H1 (cell line): ENCODE results near the gene ZRANB2. TPM values are rescaled to one million over a fixed set of nuclear protein-coding genes. Genes with fewer than 3 reads are reported as not detected.

Source experiments
- CTCF ChIA-PET: fragments of 300-600 bp; sonication (Branson Sonifier 250); formaldehyde crosslinking; loops from one replicate; lab custom pipeline; 2021; ENCODE audit not compliant: partially characterized antibody; lab: Charles Lee
- POLR2A ChIA-PET: fragments of 300-600 bp; sonication (Branson Sonifier 250); formaldehyde crosslinking; loops from one replicate; lab custom pipeline; 2021; ENCODE audit warnings: inconsistent platforms; ENCODE audit not compliant: partially characterized antibody; lab: Charles Lee
- DNase-seq, 2 experiments: peaks; one replicate each; pipeline versions ENCODE4 v3.0.0 to v3.0.0-alpha.2; 2010 to 2022; ENCODE audit warnings: low spot score in 2 of 2, low read depth in 1 of 2, mixed read lengths in 1 of 2
- FAIRE-seq: peaks from 2 replicates; lab custom pipeline; 2011; peaks lifted over from hg19 to GRCh38; lab: Jason Lieb, UNC
- H2AFZ ChIP-seq: 2 replicates; pipeline ENCODE4 v1.8.1; 2012; ENCODE audit warnings: low read length, inconsistent platforms
- H2AK5ac ChIP-seq: 2 replicates; pipeline ENCODE4 v1.6.1; 2013; ENCODE audit warnings: low read depth, low read length
- H2BK120ac ChIP-seq: replicated peaks from 2 replicates; pipeline ENCODE3; 2013; ENCODE audit warnings: low read depth, low read length, inconsistent platforms
- H2BK12ac ChIP-seq: 2 replicates; pipeline ENCODE4 v1.6.1; 2013; ENCODE audit warnings: low read depth, low read length
- H2BK15ac ChIP-seq: 2 replicates; pipeline ENCODE4 v1.6.1; 2013; ENCODE audit warnings: low read length
- H2BK20ac ChIP-seq: 2 replicates; pipeline ENCODE4 v1.6.1; 2013; ENCODE audit warnings: low read length
- H2BK5ac ChIP-seq: 2 replicates; pipeline ENCODE4 v1.6.1; 2013; ENCODE audit warnings: low read depth, low read length
- H3K14ac ChIP-seq: 2 replicates; pipeline ENCODE4 v1.6.1; 2013; ENCODE audit warnings: inconsistent platforms; ENCODE audit not compliant: insufficient read length
- H3K18ac ChIP-seq: 2 replicates; pipeline ENCODE4 v1.6.1; 2013; ENCODE audit warnings: low read length; ENCODE audit errors: extremely low read depth
- H3K23ac ChIP-seq: 2 replicates; pipeline ENCODE4 v1.6.1; 2013; ENCODE audit warnings: inconsistent platforms; ENCODE audit not compliant: insufficient read length
- H3K23me2 ChIP-seq: 2 replicates; pipeline ENCODE4 v1.6.1; 2013; ENCODE audit warnings: low read depth, low read length
- H3K27ac ChIP-seq: 2 replicates; pipeline ENCODE4 v1.6.1; 2011; ENCODE audit warnings: low read depth, low read length, inconsistent platforms
- H3K27me3 ChIP-seq, 4 experiments: replicated peaks in 1 of 4; 1 replicate in 1 of 4; 2 replicates in 3 of 4; pipeline versions ENCODE4 v1.6.1 to v1.8.1; 2011 to 2013; ENCODE audit warnings: low read length in 3 of 4, mild to moderate bottlenecking in 3 of 4, inconsistent platforms in 2 of 4, mixed read lengths in 2 of 4, moderate library complexity in 1 of 4; ENCODE audit not compliant: control insufficient read depth in 3 of 4, insufficient read depth in 3 of 4; ENCODE audit errors: extremely low read depth in 1 of 4
- H3K36me3 ChIP-seq, 4 experiments: 2 replicates each; pipeline versions ENCODE4 v1.6.1 to v1.8.1; 2011 to 2013; ENCODE audit warnings: mild to moderate bottlenecking in 4 of 4, low read length in 3 of 4, moderate library complexity in 2 of 4, control low read depth in 1 of 4, inconsistent platforms in 1 of 4; ENCODE audit not compliant: insufficient read depth in 4 of 4, control insufficient read depth in 2 of 4
- H3K4ac ChIP-seq: replicated peaks from 2 replicates; pipeline ENCODE3; 2013; ENCODE audit warnings: low read length, low read depth, mixed read lengths, inconsistent platforms; ENCODE audit not compliant: insufficient read length
- H3K4me1 ChIP-seq, 4 experiments: replicated peaks in 1 of 4; 1 replicate in 1 of 4; 2 replicates in 3 of 4; pipeline versions ENCODE4 v1.6.1 to v1.8.1; 2011 to 2013; ENCODE audit warnings: low read length in 3 of 4, inconsistent platforms in 2 of 4, mixed read lengths in 1 of 4; ENCODE audit not compliant: insufficient read depth in 4 of 4, control insufficient read depth in 3 of 4
- H3K4me2 ChIP-seq, 2 experiments: 2 replicates each; pipeline versions ENCODE4 v1.6.1 to v1.8.1; 2011 to 2013; ENCODE audit warnings: low read depth in 2 of 2, low read length in 2 of 2, control low read depth in 1 of 2, inconsistent platforms in 1 of 2, mild to moderate bottlenecking in 1 of 2; ENCODE audit not compliant: insufficient read depth in 1 of 2
- H3K4me3 ChIP-seq, 4 experiments: fragments of 200-600, 300-600 bp in 1 of 4; sonication (generic), shearing (Covaris generic), sonication (Bioruptor Twin) in 1 of 4; 2 replicates each; pipeline versions ENCODE4 v1.5.1 to v1.8.1; 2011 to 2016; ENCODE audit warnings: low read length in 4 of 4, low read depth in 3 of 4, control low read depth in 2 of 4, inconsistent platforms in 2 of 4, mild to moderate bottlenecking in 2 of 4, mixed read lengths in 1 of 4, moderate library complexity in 1 of 4; ENCODE audit not compliant: insufficient read depth in 2 of 4; ENCODE audit errors: extremely low read depth in 1 of 4
- H3K56ac ChIP-seq: replicated peaks from 2 replicates; pipeline ENCODE3; 2013; ENCODE audit warnings: low read depth, mild to moderate bottlenecking, mixed read lengths, low read length, inconsistent platforms; ENCODE audit not compliant: insufficient read length
- H3K79me1 ChIP-seq: 2 replicates; pipeline ENCODE4 v1.6.1; 2013; ENCODE audit warnings: low read depth, low read length, control low read depth
- H3K79me2 ChIP-seq, 2 experiments: 2 replicates each; pipeline versions ENCODE4 v1.6.1 to v1.8.1; 2012 to 2013; ENCODE audit warnings: low read length in 2 of 2, mild to moderate bottlenecking in 2 of 2, inconsistent platforms in 1 of 2; ENCODE audit not compliant: insufficient read depth in 2 of 2, control insufficient read depth in 1 of 2
- H3K9ac ChIP-seq, 4 experiments: replicated peaks in 1 of 4; 1 replicate in 1 of 4; 2 replicates in 3 of 4; pipeline versions ENCODE4 v1.6.1 to v1.8.1; 2011 to 2013; ENCODE audit warnings: low read depth in 3 of 4, low read length in 3 of 4, control low read depth in 2 of 4, mild to moderate bottlenecking in 2 of 4, moderate library complexity in 2 of 4, inconsistent platforms in 1 of 4; ENCODE audit errors: extremely low read depth in 1 of 4
- H3K9me3 ChIP-seq, 2 experiments: 2 replicates each; pipeline versions ENCODE4 v1.6.1 to v1.8.1; 2012 to 2013; ENCODE audit warnings: mild to moderate bottlenecking in 2 of 2, moderate library complexity in 2 of 2, control low read depth in 1 of 2, inconsistent platforms in 1 of 2, low read depth in 1 of 2, low read length in 1 of 2, mixed read lengths in 1 of 2; ENCODE audit not compliant: insufficient read depth in 2 of 2
- H4K20me1 ChIP-seq, 2 experiments: replicated peaks in 1 of 2; 2 replicates each; pipeline versions ENCODE3 to v1.8.1; 2011 to 2013; ENCODE audit warnings: inconsistent platforms in 2 of 2, low read length in 2 of 2, mild to moderate bottlenecking in 1 of 2; ENCODE audit not compliant: insufficient read depth in 2 of 2, control insufficient read depth in 1 of 2
- H4K5ac ChIP-seq: 2 replicates; pipeline ENCODE4 v1.6.1; 2013; ENCODE audit warnings: low read length, low read depth, mixed read lengths, inconsistent platforms; ENCODE audit not compliant: insufficient read length
- H4K8ac ChIP-seq: 2 replicates; pipeline ENCODE4 v1.8.0; 2013; ENCODE audit warnings: mild to moderate bottlenecking, moderate library complexity, low read length, inconsistent platforms; ENCODE audit not compliant: insufficient read depth; ENCODE audit errors: extremely low read depth
- H4K91ac ChIP-seq: replicated peaks from 2 replicates; pipeline ENCODE3; 2013; ENCODE audit warnings: low read length, mixed read lengths, inconsistent platforms; ENCODE audit not compliant: insufficient read length
- SIX5 ChIP-seq: IDR thresholded peaks from 2 replicates; pipeline ENCODE4 v1.6.1; 2011; ENCODE audit warnings: mild to moderate bottlenecking, low read depth, low read length
- WGBS, 2 experiments: shearing (Covaris generic) in 1 of 2; methylation state at CpG; one replicate each; pipeline versions ENCODE4 v1.1.6 to v1.1.7; 2013 to 2015; ENCODE audit warnings: low lambda C conversion rate in 2 of 2, mixed read lengths in 2 of 2, inconsistent platforms in 1 of 2, low coverage in 1 of 2, missing lambda C conversion rate in 1 of 2; ENCODE audit not compliant: insufficient replicate concordance in 2 of 2, insufficient coverage in 1 of 2, insufficient read length in 1 of 2; ENCODE audit errors: extremely low coverage in 1 of 2, missing lambda C conversion rate in 1 of 2; 5-methylcytosine and 5-hydroxymethylcytosine counted together
- polyA plus RNA-seq, 7 experiments: library from polyadenylated mRNA; depleted of rRNA in 3 of 7; stranded (reverse) in 5 of 7; unstranded in 2 of 7; fragments of >200 nt in 5 of 7; fragments of 200-250 nt in 2 of 7; gene quantifications; 1 replicate in 5 of 7; 2 replicates in 1 of 7; 4 replicates in 1 of 7; pipeline versions ENCODE4 v1.2.1 to v1.2.3, GENCODE V29; 2011 to 2013; ENCODE audit warnings: missing spikeins in 2 of 7, mixed read lengths in 2 of 7
- total RNA-seq: library from RNA; stranded (reverse); fragmentation: NEBNext Ultra II Directional; extraction: Animal tissue kit (Norgen Biotek cat#: 25700); gene quantifications from 2 replicates; pipeline ENCODE4 v1.2.1, GENCODE V29; 2021

ZRANB2 gene
- total and polyA plus RNA-seq, 2 of the 8 experiments (the other 6 are each of a cell fraction or from before 2014, with no cell fraction given): 35.8 to 103 TPM

- no peak for DNase-seq
- Histone ChIP-seq H3K4me3 (no peak overlapping the region), H3K56ac (no peak overlapping the region), H4K8ac (no peak overlapping the region), H3K4me2 (no peak overlapping the region), H3K18ac (no peak overlapping the region), H3K9me3 (no peaks in the 10 kb centered on the region), H3K27ac (no peak overlapping the region), H3K23me2 (no peaks in the 10 kb centered on the region), H3K4ac (no peak overlapping the region), H3K23ac (no peak overlapping the region), H2BK12ac (no peak overlapping the region), H2AK5ac (no peak overlapping the region), H4K20me1 (peaks cover 0 to 2% of the 10 kb centered on the region in 2 experiments), H3K4me1 (no peaks in the 10 kb centered on the region; a peak in 2 of 7 replicates), H4K5ac (no peak overlapping the region), H3K9ac (no peak overlapping the region), H4K91ac (no peak overlapping the region), H3K14ac (no peak overlapping the region), H3K79me1 (no peaks in the 10 kb centered on the region), H3K36me3 (peaks cover 0 to 5% (median under 1%) of the 10 kb centered on the region in 4 experiments; a peak in 3 of 8 replicates), H2BK15ac (no peak overlapping the region), H2BK120ac (no peak overlapping the region), H2BK5ac (no peak overlapping the region), H2BK20ac (no peak overlapping the region), H2AFZ (no peak overlapping the region), H3K27me3 (peaks cover 1 to 9% (median 5%) of the 10 kb centered on the region in 4 experiments; a peak in 5 of 7 replicates), H3K79me2 (peaks cover 16 to 26% of the 10 kb centered on the region in 2 experiments; a peak in 3 of 4 replicates)
- TF ChIP-seq SIX5: no peak
- WGBS, 2 experiments: 80% methylated on average over 2 of the region's 2 CpGs; no CpG with 5 or more reads in 1 of the 2 experiments
- FAIRE-seq: no peak
- ChIA-PET CTCF (no interaction called here), POLR2A (no interaction called here)
Measured at GRCh38 chr1:71083271-71083670, 2.4 kb upstream of the ZRANB2 start.
